H1 (cell line): Measurements from ENCODE around the gene CNIH3. TPM values are rescaled to one million over a fixed set of nuclear protein-coding genes. Genes with fewer than 3 reads are reported as not detected.

Source experiments
- CTCF ChIA-PET: fragments of 300-600 bp; sonication (Branson Sonifier 250); formaldehyde crosslinking; loops from one replicate; lab custom pipeline; 2021; ENCODE audit not compliant: partially characterized antibody; lab: Charles Lee
- POLR2A ChIA-PET: fragments of 300-600 bp; sonication (Branson Sonifier 250); formaldehyde crosslinking; loops from one replicate; lab custom pipeline; 2021; ENCODE audit warnings: inconsistent platforms; ENCODE audit not compliant: partially characterized antibody; lab: Charles Lee
- DNase-seq, 2 experiments: peaks; one replicate each; pipeline versions ENCODE4 v3.0.0 to v3.0.0-alpha.2; 2010 to 2022; ENCODE audit warnings: low spot score in 2 of 2, low read depth in 1 of 2, mixed read lengths in 1 of 2
- FAIRE-seq: peaks from 2 replicates; lab custom pipeline; 2011; peaks lifted over from hg19 to GRCh38; lab: Jason Lieb, UNC
- H2AFZ ChIP-seq: 2 replicates; pipeline ENCODE4 v1.8.1; 2012; ENCODE audit warnings: low read length, inconsistent platforms
- H2AK5ac ChIP-seq: 2 replicates; pipeline ENCODE4 v1.6.1; 2013; ENCODE audit warnings: low read depth, low read length
- H2BK120ac ChIP-seq: replicated peaks from 2 replicates; pipeline ENCODE3; 2013; ENCODE audit warnings: low read depth, low read length, inconsistent platforms
- H2BK12ac ChIP-seq: 2 replicates; pipeline ENCODE4 v1.6.1; 2013; ENCODE audit warnings: low read depth, low read length
- H2BK15ac ChIP-seq: 2 replicates; pipeline ENCODE4 v1.6.1; 2013; ENCODE audit warnings: low read length
- H2BK20ac ChIP-seq: 2 replicates; pipeline ENCODE4 v1.6.1; 2013; ENCODE audit warnings: low read length
- H2BK5ac ChIP-seq: 2 replicates; pipeline ENCODE4 v1.6.1; 2013; ENCODE audit warnings: low read depth, low read length
- H3K14ac ChIP-seq: 2 replicates; pipeline ENCODE4 v1.6.1; 2013; ENCODE audit warnings: inconsistent platforms; ENCODE audit not compliant: insufficient read length
- H3K18ac ChIP-seq: 2 replicates; pipeline ENCODE4 v1.6.1; 2013; ENCODE audit warnings: low read length; ENCODE audit errors: extremely low read depth
- H3K23ac ChIP-seq: 2 replicates; pipeline ENCODE4 v1.6.1; 2013; ENCODE audit warnings: inconsistent platforms; ENCODE audit not compliant: insufficient read length
- H3K23me2 ChIP-seq: 2 replicates; pipeline ENCODE4 v1.6.1; 2013; ENCODE audit warnings: low read depth, low read length
- H3K27ac ChIP-seq: 2 replicates; pipeline ENCODE4 v1.6.1; 2011; ENCODE audit warnings: low read depth, low read length, inconsistent platforms
- H3K27me3 ChIP-seq, 4 experiments: replicated peaks in 1 of 4; 1 replicate in 1 of 4; 2 replicates in 3 of 4; pipeline versions ENCODE4 v1.6.1 to v1.8.1; 2011 to 2013; ENCODE audit warnings: low read length in 3 of 4, mild to moderate bottlenecking in 3 of 4, inconsistent platforms in 2 of 4, mixed read lengths in 2 of 4, moderate library complexity in 1 of 4; ENCODE audit not compliant: control insufficient read depth in 3 of 4, insufficient read depth in 3 of 4; ENCODE audit errors: extremely low read depth in 1 of 4
- H3K36me3 ChIP-seq, 4 experiments: 2 replicates each; pipeline versions ENCODE4 v1.6.1 to v1.8.1; 2011 to 2013; ENCODE audit warnings: mild to moderate bottlenecking in 4 of 4, low read length in 3 of 4, moderate library complexity in 2 of 4, control low read depth in 1 of 4, inconsistent platforms in 1 of 4; ENCODE audit not compliant: insufficient read depth in 4 of 4, control insufficient read depth in 2 of 4
- H3K4ac ChIP-seq: replicated peaks from 2 replicates; pipeline ENCODE3; 2013; ENCODE audit warnings: low read length, low read depth, mixed read lengths, inconsistent platforms; ENCODE audit not compliant: insufficient read length
- H3K4me1 ChIP-seq, 4 experiments: replicated peaks in 1 of 4; 1 replicate in 1 of 4; 2 replicates in 3 of 4; pipeline versions ENCODE4 v1.6.1 to v1.8.1; 2011 to 2013; ENCODE audit warnings: low read length in 3 of 4, inconsistent platforms in 2 of 4, mixed read lengths in 1 of 4; ENCODE audit not compliant: insufficient read depth in 4 of 4, control insufficient read depth in 3 of 4
- H3K4me2 ChIP-seq, 2 experiments: 2 replicates each; pipeline versions ENCODE4 v1.6.1 to v1.8.1; 2011 to 2013; ENCODE audit warnings: low read depth in 2 of 2, low read length in 2 of 2, control low read depth in 1 of 2, inconsistent platforms in 1 of 2, mild to moderate bottlenecking in 1 of 2; ENCODE audit not compliant: insufficient read depth in 1 of 2
- H3K4me3 ChIP-seq, 4 experiments: fragments of 200-600, 300-600 bp in 1 of 4; sonication (generic), shearing (Covaris generic), sonication (Bioruptor Twin) in 1 of 4; 2 replicates each; pipeline versions ENCODE4 v1.5.1 to v1.8.1; 2011 to 2016; ENCODE audit warnings: low read length in 4 of 4, low read depth in 3 of 4, control low read depth in 2 of 4, inconsistent platforms in 2 of 4, mild to moderate bottlenecking in 2 of 4, mixed read lengths in 1 of 4, moderate library complexity in 1 of 4; ENCODE audit not compliant: insufficient read depth in 2 of 4; ENCODE audit errors: extremely low read depth in 1 of 4
- H3K56ac ChIP-seq: replicated peaks from 2 replicates; pipeline ENCODE3; 2013; ENCODE audit warnings: low read depth, mild to moderate bottlenecking, mixed read lengths, low read length, inconsistent platforms; ENCODE audit not compliant: insufficient read length
- H3K79me1 ChIP-seq: 2 replicates; pipeline ENCODE4 v1.6.1; 2013; ENCODE audit warnings: low read depth, low read length, control low read depth
- H3K79me2 ChIP-seq, 2 experiments: 2 replicates each; pipeline versions ENCODE4 v1.6.1 to v1.8.1; 2012 to 2013; ENCODE audit warnings: low read length in 2 of 2, mild to moderate bottlenecking in 2 of 2, inconsistent platforms in 1 of 2; ENCODE audit not compliant: insufficient read depth in 2 of 2, control insufficient read depth in 1 of 2
- H3K9ac ChIP-seq, 4 experiments: replicated peaks in 1 of 4; 1 replicate in 1 of 4; 2 replicates in 3 of 4; pipeline versions ENCODE4 v1.6.1 to v1.8.1; 2011 to 2013; ENCODE audit warnings: low read depth in 3 of 4, low read length in 3 of 4, control low read depth in 2 of 4, mild to moderate bottlenecking in 2 of 4, moderate library complexity in 2 of 4, inconsistent platforms in 1 of 4; ENCODE audit errors: extremely low read depth in 1 of 4
- H3K9me3 ChIP-seq, 2 experiments: 2 replicates each; pipeline versions ENCODE4 v1.6.1 to v1.8.1; 2012 to 2013; ENCODE audit warnings: mild to moderate bottlenecking in 2 of 2, moderate library complexity in 2 of 2, control low read depth in 1 of 2, inconsistent platforms in 1 of 2, low read depth in 1 of 2, low read length in 1 of 2, mixed read lengths in 1 of 2; ENCODE audit not compliant: insufficient read depth in 2 of 2
- H4K20me1 ChIP-seq, 2 experiments: replicated peaks in 1 of 2; 2 replicates each; pipeline versions ENCODE3 to v1.8.1; 2011 to 2013; ENCODE audit warnings: inconsistent platforms in 2 of 2, low read length in 2 of 2, mild to moderate bottlenecking in 1 of 2; ENCODE audit not compliant: insufficient read depth in 2 of 2, control insufficient read depth in 1 of 2
- H4K5ac ChIP-seq: 2 replicates; pipeline ENCODE4 v1.6.1; 2013; ENCODE audit warnings: low read length, low read depth, mixed read lengths, inconsistent platforms; ENCODE audit not compliant: insufficient read length
- H4K8ac ChIP-seq: 2 replicates; pipeline ENCODE4 v1.8.0; 2013; ENCODE audit warnings: mild to moderate bottlenecking, moderate library complexity, low read length, inconsistent platforms; ENCODE audit not compliant: insufficient read depth; ENCODE audit errors: extremely low read depth
- H4K91ac ChIP-seq: replicated peaks from 2 replicates; pipeline ENCODE3; 2013; ENCODE audit warnings: low read length, mixed read lengths, inconsistent platforms; ENCODE audit not compliant: insufficient read length
- ATF2 ChIP-seq: IDR thresholded peaks from 2 replicates; pipeline ENCODE4 v1.6.1; 2012; ENCODE audit warnings: low read length, inconsistent platforms
- BRCA1 ChIP-seq: IDR thresholded peaks from 2 replicates; pipeline ENCODE4 v1.6.1; 2012; ENCODE audit warnings: low read depth, low read length, improper control_type of control experiment
- CHD1 ChIP-seq: IDR thresholded peaks from 2 replicates; pipeline ENCODE4 v1.6.1; 2012; ENCODE audit warnings: low read depth, low read length, improper control_type of control experiment
- CHD2 ChIP-seq: IDR thresholded peaks from 2 replicates; pipeline ENCODE4 v1.6.1; 2012; ENCODE audit warnings: low read length, improper control_type of control experiment
- HDAC2 ChIP-seq, 2 experiments: fragments of 300-600 bp in 1 of 2; sonication (generic) in 1 of 2; IDR thresholded peaks; 2 replicates each; pipeline ENCODE4 v1.6.1; 2011 to 2012; ENCODE audit warnings: low read depth in 2 of 2, low read length in 2 of 2, mild to moderate bottlenecking in 2 of 2, moderate library complexity in 2 of 2, borderline replicate concordance in 1 of 2, inconsistent platforms in 1 of 2
- HDAC6 ChIP-seq: IDR thresholded peaks from one replicate; pipeline ENCODE4 v1.7.1; 2012; ENCODE audit warnings: low read depth, mild to moderate bottlenecking, inconsistent platforms, low read length, moderate library complexity
- POLR2AphosphoS5 ChIP-seq: IDR thresholded peaks from 2 replicates; pipeline ENCODE4 v1.6.1; 2011; ENCODE audit warnings: low read depth, low read length
- RAD21 ChIP-seq, 2 experiments: IDR thresholded peaks in 1 of 2; conservative IDR thresholded peaks in 1 of 2; 2 replicates each; pipeline ENCODE4 v1.6.1; 2011; ENCODE audit warnings: low read depth in 2 of 2, low read length in 2 of 2, improper control_type of control experiment in 1 of 2, inconsistent platforms in 1 of 2, mild to moderate bottlenecking in 1 of 2, moderate library complexity in 1 of 2
- RXRA ChIP-seq: IDR thresholded peaks from 2 replicates; pipeline ENCODE4 v1.6.1; 2011; ENCODE audit warnings: low read depth, mild to moderate bottlenecking, low read length, moderate library complexity; ENCODE audit not compliant: insufficient read depth
- TAF1 ChIP-seq: IDR thresholded peaks from 2 replicates; pipeline ENCODE4 v1.6.1; 2011; ENCODE audit warnings: mild to moderate bottlenecking, low read depth, low read length
- TBP ChIP-seq: IDR thresholded peaks from 2 replicates; pipeline ENCODE4 v1.6.1; 2011; ENCODE audit warnings: low read depth, low read length, improper control_type of control experiment
- TEAD4 ChIP-seq: IDR thresholded peaks from 2 replicates; pipeline ENCODE4 v1.6.1; 2012; ENCODE audit warnings: low read depth, low read length, inconsistent platforms, mixed read lengths
- WGBS, 2 experiments: shearing (Covaris generic) in 1 of 2; methylation state at CpG; one replicate each; pipeline versions ENCODE4 v1.1.6 to v1.1.7; 2013 to 2015; ENCODE audit warnings: low lambda C conversion rate in 2 of 2, mixed read lengths in 2 of 2, inconsistent platforms in 1 of 2, low coverage in 1 of 2, missing lambda C conversion rate in 1 of 2; ENCODE audit not compliant: insufficient replicate concordance in 2 of 2, insufficient coverage in 1 of 2, insufficient read length in 1 of 2; ENCODE audit errors: extremely low coverage in 1 of 2, missing lambda C conversion rate in 1 of 2; 5-methylcytosine and 5-hydroxymethylcytosine counted together
- polyA plus RNA-seq, 7 experiments: library from polyadenylated mRNA; depleted of rRNA in 3 of 7; stranded (reverse) in 5 of 7; unstranded in 2 of 7; fragments of >200 nt in 5 of 7; fragments of 200-250 nt in 2 of 7; gene quantifications; 1 replicate in 5 of 7; 2 replicates in 1 of 7; 4 replicates in 1 of 7; pipeline versions ENCODE4 v1.2.1 to v1.2.3, GENCODE V29; 2011 to 2013; ENCODE audit warnings: missing spikeins in 2 of 7, mixed read lengths in 2 of 7
- total RNA-seq: library from RNA; stranded (reverse); fragmentation: NEBNext Ultra II Directional; extraction: Animal tissue kit (Norgen Biotek cat#: 25700); gene quantifications from 2 replicates; pipeline ENCODE4 v1.2.1, GENCODE V29; 2021
- TF ChIP-seq, protein P1 (sequence below): IDR thresholded peaks from 2 replicates; pipeline ENCODE4 v1.6.1; 2012; ENCODE audit warnings: inconsistent platforms

Gene CNIH3
- total and polyA plus RNA-seq, 2 of the 8 experiments (the other 6 are each of a cell fraction or from before 2014, with no cell fraction given): 3.7 to 5.6 TPM

- no peak for FAIRE-seq
- Histone ChIP-seq H2BK12ac (no peak overlapping the region), H3K4me1 (no peaks in the 10 kb centered on the region), H2BK120ac (no peak overlapping the region), H3K14ac (no peak overlapping the region), H2BK5ac (no peak overlapping the region), H3K18ac (no peak overlapping the region), H4K20me1 (no peaks in the 10 kb centered on the region), H3K23ac (no peak overlapping the region), H3K27me3 (no peaks in the 10 kb centered on the region), H3K9me3 (0 out of 4 replicates have a peak, but pooled peaks cover 0 to 4% of the 10 kb centered on the region in 2 experiments), H4K91ac (no peak overlapping the region), H2BK15ac (no peak overlapping the region), H3K56ac (no peak overlapping the region), H3K27ac (no peak overlapping the region), H4K5ac (no peak overlapping the region), H3K4me3 (no peak overlapping the region), H2BK20ac (no peak overlapping the region), H3K79me2 (no peaks in the 10 kb centered on the region), H4K8ac (no peak overlapping the region), H2AK5ac (no peak overlapping the region), H3K36me3 (no peaks in the 10 kb centered on the region), H3K4ac (no peak overlapping the region), H3K9ac (no peak overlapping the region), H3K79me1 (no peaks in the 10 kb centered on the region), H3K4me2 (no peak overlapping the region), H3K23me2 (no peaks in the 10 kb centered on the region), H2AFZ (no peak overlapping the region)
- ChIA-PET CTCF (no interaction called here), POLR2A (no interaction called here)
- WGBS, 2 experiments: 82% methylated on average over 2 of the region's 2 CpGs; no CpG with 5 or more reads in 1 of the 2 experiments
- no peak for DNase-seq
- TF ChIP-seq HDAC2 (IDR thresholded peaks at IDR 0.05; ENCODE audit: borderline replicate concordance in 1 of 2, low read depth in 2 of 2, low read length in 2 of 2) (no peak), ATF2 (no peak), POLR2AphosphoS5 (no peak), TEAD4 (no peak), CHD1 (no peak), RAD21 (IDR thresholded peaks at IDR 0.05 in 1 of 2, conservative IDR thresholded peaks at IDR 0.05 in 1 of 2; ENCODE audit: low read depth in 2 of 2, low read length in 2 of 2) (no peak), RXRA (no peak), TBP (no peak), BRCA1 (no peak), CHD2 (no peak), TAF1 (no peak), HDAC6 (no peak)
- TF ChIP-seq, protein P1, sequence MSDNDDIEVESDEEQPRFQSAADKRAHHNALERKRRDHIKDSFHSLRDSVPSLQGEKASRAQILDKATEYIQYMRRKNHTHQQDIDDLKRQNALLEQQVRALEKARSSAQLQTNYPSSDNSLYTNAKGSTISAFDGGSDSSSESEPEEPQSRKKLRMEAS: no peak
Observed at GRCh38 chr1:224666913-224667312, 50.8 kb downstream of the CNIH3 start.
